Activated CD4-positive, alpha-beta T cell treated with anti-CD3 and anti-CD28 coated beads for 36 hours (primary cell): Measurements from ENCODE around the gene GJD2. TPM values are rescaled to one million over a fixed set of nuclear protein-coding genes. Genes with fewer than 3 reads are reported as not detected.

ENCODE experiments used
- total RNA-seq, 2 experiments: library from RNA; stranded (reverse); gene quantifications; one replicate each; pipeline ENCODE4 v1.2.3, GENCODE V29; 2021

GJD2 gene
- total RNA-seq, 2 experiments from 2014 or later, result not detected

Other genes starting within 250 kb of the GJD2 start
- gene GOLGA8B, start 171.3 kb downstream of the GJD2 start, total RNA-seq, result 10 to 100 TPM; 47.9 to 49.4 TPM
- not detected for gene ACTC1, start 40.6 kb upstream of the GJD2 start, total RNA-seq
- gene AQR, start 214.7 kb upstream of the GJD2 start, total RNA-seq, result 10 to 100 TPM; 39.2 to 62.0 TPM
- 10 to 100 TPM; 64.1 to 65.1 TPM for gene ZNF770, start 233.3 kb upstream of the GJD2 start, total RNA-seq